KBM-7 (cell line): ENCODE results near the gene OSBPL7.
A peak's percentile ranks its signal among the peaks of the same experiment; 100 is the strongest.

Source experiments
- DNase-seq: peaks from one replicate; pipeline ENCODE4 v3.0.0-alpha.2; 2015
- in situ Hi-C: fragments of 300-500 bp; cut with MboI; formaldehyde crosslinking; loops from 2 replicates; pipeline ENCODE4 v1.14.3; 2020; ENCODE audit warnings: low sequenced_read_pairs, low pct_unique_long_range_greater_than_20kb, mixed read lengths

The OSBPL7 gene

DNA sequence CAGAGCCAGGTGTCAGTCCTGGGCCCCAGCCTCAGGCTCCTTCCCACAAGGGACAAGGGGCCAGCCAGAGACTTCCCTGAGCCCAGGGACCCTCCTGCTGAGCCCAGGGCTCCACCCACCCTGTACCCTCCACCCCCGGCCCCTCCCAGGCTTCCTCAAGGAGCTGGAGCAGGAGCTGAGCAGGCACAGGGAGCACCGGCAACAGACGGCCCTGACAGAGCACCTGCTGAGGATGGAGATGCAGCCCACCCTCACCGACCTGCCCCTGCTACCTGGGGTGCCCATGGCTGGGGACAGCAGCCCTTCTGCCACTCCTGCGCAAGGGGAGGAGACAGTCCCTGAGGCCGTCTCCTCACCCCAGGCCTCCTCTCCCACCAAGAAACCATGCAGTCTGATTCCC is 15.0 kb upstream of the OSBPL7 start:
- DNase-seq = no peak
- in situ Hi-C loops = loop anchor here (25.0 kb wide), 1 partner anchor 126 kb away; the partner anchor contains the start of genes CDK5RAP3 and PRR15L

DNA sequence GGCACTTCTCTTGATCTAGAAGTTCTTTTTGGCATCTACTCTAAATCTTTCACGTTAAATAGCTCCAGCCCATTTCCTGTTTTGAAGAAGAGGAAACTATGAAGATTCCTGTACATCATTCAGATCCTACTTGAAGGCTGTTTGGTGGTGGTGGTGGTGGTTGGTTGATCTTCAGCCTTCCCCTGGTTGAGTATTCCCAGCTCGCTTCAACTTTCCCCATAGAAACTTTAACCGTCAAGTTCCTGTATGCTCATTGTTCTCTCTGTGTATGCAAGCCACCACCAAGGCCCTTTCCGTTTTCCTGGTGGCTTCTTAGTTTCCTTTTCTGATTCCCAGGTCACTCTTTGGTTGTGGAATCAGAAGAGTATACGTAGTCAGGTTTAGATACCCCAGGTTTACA is 13.2 kb upstream of the OSBPL7 start:
- in situ Hi-C loops = loop anchor here (25.0 kb wide), 1 partner anchor 128 kb away; the partner anchor contains the start of genes CDK5RAP3 and PRR15L
- DNase-seq = no peak

DNA sequence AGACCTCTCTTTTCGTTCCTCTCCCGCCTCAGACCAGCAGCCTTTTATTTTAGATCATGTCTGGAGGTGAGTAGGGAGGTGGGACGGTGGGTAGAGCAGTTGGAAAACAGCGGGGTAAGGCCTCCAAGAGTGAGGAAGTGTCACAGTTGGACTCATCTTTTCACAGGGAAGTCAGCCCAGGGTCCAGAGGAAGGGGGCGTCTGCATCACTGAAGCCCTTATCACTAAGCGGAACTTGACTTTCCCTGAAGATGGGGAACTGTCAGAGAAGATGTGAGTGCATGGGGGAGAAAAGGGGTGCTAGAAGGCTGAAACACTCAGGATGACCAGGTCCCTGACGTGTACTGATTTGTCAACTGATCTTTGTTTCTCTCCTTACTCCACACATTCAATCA is 10.3 kb upstream of the OSBPL7 start:
- in situ Hi-C loops = loop anchor here (25.0 kb wide), 1 partner anchor 130 kb away; the partner anchor contains the start of genes CDK5RAP3 and PRR15L
- DNase-seq = peak; percentile 58

DNA sequence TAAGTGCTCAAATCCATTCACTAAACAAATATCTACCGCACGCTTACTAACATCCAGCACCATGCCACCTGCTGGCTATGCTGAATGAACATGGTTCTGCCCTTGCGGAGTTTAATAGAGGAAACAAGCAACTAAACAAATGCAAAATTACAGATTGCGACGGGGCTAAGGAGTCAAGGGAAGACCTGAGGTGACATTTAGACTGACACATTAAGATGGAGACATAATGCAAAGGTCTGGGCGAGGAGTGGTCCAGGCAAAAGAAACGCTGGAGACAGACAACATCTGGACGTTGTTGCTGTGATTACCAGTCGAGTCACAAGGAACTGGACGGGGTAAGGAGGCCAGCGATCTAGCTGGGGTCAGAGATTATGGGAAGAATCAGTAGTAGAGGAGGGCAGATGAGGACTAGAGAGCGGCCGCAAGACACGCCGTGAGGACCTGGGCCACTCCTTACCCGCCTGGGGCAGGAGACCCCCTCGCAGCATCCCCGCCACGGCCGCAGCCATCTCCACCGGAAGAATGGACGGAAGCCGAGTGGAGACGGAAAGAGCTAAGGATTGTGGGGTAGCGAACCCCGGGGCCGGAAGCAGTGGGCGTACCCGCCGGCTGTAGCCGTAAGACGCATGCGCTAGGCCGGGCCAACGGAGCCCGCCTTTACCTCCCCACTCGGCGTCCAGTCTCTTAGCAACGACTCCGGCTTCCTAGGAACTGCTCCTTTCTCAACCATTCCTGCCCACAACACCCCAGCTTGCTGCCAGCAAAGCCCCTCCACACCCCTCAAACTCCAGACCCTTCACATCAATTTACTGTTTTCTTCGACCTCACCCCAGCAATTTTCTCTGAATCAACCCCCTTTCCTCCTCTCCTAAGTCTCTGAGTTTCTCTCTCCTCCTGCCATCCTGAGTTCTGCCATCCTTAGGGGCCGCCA is 9.7 kb upstream of the OSBPL7 start, which contains the start of the genes LRRC46 and MRPL10:
TSS of gene LRRC46 (plus strand) at position 668 of the 931 bp plus-strand sequence. CDS start 320 bp downstream, outside the sequence.
TSS of gene MRPL10 (minus strand) at position 539 of the 931 bp plus-strand sequence. CDS start at position 509, 30 bp downstream.
- DNase-seq = peak; percentile 97
- in situ Hi-C loops = loop anchor here (25.0 kb wide), 1 partner anchor 131 kb away; the partner anchor contains the start of genes CDK5RAP3 and PRR15L

DNA sequence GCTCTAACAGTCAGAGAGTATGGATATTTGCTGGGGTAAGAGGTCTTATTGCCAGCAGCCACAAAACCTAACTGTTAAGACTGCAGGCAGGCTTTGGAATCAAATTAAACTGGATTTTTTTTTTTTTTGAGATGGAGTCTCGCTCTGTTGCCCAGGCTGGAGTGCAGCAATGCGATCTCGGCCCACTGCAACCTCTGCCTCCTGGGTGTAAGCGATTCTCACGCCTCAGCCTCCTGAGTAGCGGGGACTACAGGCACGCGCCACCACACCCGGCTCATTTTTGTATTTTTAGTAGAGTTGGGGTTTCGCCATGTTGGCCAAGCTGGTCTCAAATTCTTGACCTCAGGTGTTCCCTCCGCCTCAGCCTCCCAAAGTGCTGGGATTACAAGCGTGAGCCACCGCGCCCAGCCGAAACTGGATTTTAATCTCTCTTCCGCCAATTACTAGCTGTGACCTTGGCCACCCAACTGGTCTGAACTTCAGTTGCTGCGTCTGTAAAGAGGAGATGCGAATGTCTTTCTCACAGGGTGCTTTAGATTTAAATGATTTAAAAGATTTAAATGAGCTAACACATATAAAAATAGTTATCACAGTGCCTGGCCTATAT is 8.9 kb upstream of the OSBPL7 start:
- in situ Hi-C loops = loop anchor here (25.0 kb wide), 1 partner anchor 132 kb away; the partner anchor contains the start of genes CDK5RAP3 and PRR15L
- no peak for DNase-seq

DNA sequence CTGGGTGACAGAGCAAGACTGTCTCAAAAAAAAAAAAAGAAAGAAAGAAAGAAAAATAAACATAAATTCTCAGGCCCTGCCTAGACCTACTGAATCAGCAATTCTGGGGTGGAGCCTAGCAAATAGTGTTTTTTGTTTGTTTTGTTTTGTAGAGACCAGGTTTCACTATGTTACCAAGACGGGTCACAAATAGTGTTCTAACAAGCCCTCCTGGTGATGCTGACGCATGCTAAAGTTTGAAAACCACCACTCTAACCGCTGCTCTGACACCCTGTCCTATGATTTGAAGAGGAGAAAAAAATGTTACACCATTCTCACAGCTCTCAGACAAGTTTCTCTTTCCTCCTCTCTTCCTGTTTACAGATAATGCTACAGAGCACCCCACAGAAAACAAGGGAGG is 8.3 kb upstream of the OSBPL7 start:
- in situ Hi-C loops = loop anchor here (25.0 kb wide), 1 partner anchor 132 kb away; the partner anchor contains the start of genes CDK5RAP3 and PRR15L
- no peak for DNase-seq

DNA sequence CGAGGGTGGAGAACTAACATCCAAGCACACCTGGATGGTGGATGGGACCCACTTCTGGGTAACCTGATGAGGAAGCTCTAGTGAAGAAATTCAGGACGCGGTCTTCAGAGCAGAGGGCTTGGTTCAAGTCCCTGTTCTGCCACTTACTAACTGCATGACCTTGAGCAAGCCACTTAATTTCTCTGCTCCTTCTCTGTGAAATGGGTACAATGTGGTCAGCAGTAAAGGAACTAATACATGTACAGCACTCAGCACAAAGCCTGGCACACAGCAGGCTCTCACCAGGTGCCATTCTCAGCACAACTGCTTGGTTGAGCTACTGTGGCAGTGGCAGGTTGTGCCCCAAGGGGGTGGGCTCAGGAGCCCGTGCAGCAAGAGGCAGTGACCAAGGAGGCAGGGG is 1.9 kb upstream of the OSBPL7 start:
- no peak for DNase-seq
- in situ Hi-C loops = no loop called here

DNA sequence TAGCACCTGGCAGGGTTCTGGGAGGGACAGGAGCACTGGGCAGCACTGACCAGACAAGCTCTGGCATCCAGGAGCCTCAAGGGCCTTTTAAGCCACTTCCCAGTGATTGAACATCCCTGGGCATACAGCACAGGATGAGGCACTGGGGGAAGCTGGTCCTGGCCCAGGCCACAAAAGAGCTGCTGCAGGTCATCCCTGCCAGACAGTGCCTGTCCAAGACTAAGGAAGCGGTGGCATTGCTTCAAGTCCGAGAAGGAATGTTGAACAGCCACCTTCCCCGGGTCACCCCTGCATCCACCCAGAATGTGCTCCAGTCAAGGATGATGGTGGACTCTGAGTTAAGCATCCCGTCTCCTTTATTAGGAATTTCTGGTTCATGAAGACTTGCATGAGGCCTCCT is 1.2 kb upstream of the OSBPL7 start:
- in situ Hi-C loops = no loop called here
- no peak for DNase-seq

DNA sequence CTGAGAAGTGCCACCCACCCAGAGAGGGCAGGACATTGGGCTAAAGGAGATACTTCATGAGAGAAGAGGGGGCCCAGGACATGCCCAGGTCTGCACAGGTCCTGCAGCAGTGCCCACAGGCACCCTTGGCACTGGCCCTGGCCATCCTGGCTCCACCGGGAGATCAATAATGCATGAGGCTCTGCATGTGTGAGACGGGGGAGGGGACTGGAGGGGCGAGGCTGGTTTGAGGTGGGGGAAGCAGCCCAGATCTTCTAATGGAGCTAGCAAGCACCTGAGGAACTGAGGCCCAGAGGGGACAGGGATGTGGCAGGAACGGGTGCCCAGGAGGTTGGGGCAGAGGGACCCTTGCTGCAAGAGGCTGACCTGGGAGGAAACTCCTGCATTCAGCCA is 567 bp downstream of the OSBPL7 start:
- DNase-seq = no peak
- in situ Hi-C loops = no loop called here

DNA sequence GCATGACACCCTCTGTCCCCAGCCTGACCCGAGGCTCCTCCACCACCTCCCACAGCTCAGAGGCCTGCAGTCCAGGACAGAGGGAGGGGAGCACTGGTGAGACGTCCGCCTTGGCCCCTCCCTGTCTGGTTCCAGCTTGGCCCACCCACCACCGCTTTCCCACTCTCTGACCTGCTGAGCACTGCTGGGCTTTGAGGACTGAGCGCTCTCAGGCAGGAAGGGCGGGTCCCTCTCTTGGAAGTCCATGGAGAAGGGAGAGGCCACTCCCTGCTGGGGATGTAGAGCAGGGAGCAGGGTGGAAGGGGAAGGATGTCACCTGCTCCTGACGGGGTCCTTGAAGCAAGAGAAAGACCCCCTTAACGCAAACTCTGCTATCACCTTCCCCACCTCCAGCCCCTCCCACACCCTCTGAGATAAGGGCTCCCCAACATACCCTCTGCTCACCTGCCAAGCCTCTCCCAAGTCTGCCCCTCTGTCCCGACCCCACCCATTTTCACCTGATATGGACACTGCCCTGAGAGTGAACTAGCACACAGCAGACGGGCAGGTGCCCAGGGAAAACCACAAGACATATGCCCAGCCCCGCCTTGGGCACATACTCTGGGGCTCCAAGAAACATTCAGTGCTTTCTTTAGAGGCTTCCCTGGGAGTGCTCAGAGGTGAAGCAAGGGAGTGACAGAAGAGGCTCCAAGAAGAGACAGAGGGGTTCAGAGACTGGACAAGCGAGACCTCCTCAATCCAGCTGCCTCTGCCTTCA is 1.4 kb downstream of the OSBPL7 start:
- DNase-seq = no peak
- in situ Hi-C loops = no loop called here

DNA sequence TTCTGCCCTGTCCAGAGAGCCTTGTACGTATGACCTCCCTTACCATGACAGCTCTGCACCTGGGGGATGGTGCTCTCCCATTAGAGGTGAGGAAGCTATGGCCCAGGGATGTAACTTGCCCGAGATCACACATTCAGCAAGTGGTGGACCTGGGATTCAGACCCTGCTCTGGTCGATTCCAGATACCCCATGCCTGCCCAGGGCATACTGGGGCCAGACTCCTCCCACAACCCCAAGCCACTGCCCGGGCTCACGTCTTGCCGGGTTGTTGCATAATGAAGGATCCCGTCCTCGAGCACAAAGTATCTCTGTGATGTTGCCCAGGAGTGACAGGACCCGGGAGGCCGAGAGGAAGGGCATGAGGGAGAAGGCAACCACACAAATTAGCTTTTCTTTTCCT is 2.1 kb downstream of the OSBPL7 start:
- no peak for DNase-seq
- in situ Hi-C loops = no loop called here

DNA sequence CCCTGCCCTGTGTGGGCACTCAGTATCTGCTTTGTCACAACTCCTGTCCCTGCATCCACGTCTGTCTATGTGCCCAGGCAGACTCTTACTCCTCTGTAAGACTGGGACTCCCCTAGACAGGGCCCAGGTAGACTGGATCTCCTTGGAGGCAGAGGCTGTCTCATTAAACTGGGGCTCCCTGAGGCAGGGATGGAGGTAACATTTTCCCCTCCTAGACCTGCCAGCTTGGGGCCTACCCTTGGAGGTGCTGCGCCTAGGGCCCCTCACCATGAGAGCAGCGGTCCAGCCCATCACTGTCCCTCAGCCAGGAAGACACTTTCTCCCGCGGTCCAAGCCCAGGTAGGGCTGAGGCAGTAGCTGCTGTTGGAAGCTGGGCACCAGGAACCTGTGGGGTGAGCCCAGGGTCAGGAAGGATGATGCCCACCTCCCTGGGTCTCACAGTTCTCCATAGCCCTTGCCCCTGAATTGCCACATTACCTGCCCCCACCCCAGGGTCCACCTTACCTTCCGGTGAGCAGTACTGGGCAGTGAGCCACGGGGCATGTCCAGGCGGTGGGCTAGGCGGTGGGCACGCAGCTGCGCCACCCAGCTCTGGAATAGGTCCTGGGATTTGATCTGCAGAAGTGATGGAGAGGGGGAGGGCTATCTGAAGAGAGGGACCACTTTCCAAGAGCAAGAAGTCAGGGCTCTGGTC is 3.4 kb downstream of the OSBPL7 start:
- no peak for DNase-seq
- in situ Hi-C loops = no loop called here

DNA sequence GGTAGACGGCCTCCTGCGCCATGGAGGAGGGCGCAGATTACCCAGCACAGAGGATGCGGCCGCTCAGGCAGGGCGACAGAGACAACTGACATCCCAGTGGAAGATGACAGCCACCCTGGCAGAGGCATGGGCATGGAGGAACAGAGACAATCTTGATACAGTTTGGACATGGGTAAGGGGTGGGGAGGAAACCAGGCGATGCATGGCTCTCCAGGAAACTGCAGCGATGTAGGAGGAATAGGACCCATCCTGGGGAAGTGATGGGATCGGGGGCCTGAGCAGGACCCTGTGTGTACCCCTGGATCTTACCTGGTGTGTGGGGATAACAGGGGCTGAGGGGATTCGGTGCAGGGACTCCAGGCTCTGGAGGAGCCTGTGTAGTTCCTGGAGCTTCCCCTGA is 4.6 kb downstream of the OSBPL7 start:
- DNase-seq = no peak
- in situ Hi-C loops = no loop called here

DNA sequence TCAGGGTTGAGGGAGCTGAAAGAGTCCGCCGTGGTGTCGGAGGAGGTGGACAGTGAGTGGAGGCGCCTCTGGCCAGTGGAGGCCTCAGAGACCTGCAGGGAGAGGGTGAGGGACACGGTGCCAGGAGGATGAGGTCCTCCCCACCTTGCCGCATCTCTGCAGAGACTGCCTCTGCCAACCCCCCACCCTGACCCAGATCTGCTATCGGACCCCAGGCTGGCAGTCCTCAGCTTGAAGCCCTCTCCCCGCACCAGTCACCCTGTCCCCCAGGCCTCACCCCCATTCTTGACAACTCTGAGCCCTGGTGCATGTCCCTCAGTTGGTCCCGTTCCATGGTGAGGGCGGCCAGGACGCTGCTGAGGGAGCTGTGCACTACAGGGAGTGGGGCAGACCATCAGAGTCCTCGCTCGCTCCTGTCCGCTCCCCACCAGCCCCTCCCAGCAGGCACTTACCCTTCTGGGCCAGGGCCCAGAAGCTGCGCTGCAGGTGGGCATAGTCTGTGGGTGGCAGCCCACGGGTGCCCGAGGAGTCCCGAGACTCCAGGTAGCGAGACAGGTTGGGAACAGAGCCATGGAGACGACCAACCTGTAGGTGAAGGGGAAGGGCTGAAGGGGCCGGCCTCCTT is 5.4 kb downstream of the OSBPL7 start:
- in situ Hi-C loops = no loop called here
- no peak for DNase-seq

DNA sequence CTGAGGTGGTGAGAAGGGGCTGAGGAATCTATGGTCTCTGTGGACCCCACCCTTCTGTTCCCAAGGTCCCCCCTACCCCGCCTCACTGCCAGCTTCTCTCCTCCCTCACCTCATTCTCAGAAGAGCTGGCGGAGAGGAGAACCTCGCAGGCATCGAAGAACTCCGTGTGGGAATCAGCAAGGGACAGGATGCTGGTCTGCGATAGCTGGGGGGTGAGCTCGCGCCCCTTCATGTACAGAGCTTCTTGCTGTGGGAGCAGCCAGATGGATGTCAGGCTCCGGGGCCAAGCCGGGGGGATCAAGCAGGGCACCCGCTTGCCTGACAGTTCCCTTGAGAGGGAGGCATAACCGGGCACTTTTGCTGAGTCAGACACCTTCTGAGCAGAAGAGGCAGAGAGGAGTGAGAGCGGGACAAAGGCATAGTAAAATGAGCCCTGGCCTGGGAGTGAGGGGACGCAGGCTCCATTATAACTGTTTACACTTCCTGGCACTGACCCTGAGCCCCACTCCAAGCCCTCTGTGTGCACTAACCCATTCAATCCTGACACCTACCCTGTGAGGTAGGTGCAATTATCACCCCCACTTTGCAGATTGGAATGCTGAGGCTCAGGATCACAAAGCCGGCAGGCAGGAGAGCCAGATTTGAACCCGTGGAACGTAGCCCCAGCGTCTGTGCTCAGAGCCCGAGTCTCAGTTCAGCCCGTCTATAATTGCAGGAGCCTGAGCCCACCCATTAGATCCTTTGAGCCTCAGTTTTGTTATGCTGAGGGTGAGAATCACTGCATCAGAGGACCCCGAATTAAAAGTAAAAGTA is 6.3 kb downstream of the OSBPL7 start:
- in situ Hi-C loops = no loop called here
- DNase-seq = no peak

DNA sequence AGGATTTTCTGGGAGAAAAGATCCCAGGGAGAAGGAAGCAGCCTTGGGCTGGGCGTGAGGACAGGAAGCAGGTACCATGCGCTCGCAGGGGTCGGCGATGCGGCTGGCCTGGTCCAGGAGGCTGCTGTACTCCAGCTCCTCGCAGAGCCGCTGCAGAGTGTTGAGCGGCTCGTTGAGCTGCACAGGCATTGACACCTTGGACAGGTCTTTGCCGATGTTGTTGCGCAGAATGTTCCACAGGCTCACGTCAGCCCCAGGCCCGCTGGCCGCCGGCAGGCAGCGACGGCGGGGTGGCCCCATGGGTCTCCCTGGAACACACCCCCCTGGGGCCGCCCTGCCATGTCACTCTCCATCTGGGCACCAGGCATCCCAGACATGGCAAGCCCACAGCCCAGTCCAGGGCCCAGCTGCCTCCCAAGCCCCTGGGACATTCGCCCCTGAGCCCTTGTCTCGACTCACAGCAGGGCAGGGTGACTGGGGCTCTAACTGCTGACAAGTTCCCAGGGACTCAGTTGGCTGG is 8.0 kb downstream of the OSBPL7 start:
- in situ Hi-C loops = no loop called here
- no peak for DNase-seq

DNA sequence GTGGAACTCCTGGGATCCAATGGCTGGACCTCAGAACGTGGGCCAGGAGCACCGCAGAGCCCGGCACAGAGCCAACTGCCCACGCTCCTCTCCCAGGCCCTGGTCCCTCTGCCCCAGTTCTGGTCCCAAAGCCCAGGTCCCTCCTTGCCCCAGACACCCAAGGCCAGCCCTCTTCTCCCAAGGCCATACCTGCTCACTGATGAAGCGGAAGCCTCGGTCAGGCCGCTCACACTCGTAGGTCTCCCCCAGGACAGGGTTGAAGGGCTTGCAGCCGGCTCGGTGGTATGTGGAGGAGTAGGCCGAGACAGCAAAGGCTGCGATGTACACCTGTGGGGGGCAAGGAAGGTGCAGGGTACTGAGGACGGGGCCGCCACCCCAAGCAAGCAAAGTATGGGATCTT is 8.5 kb downstream of the OSBPL7 start:
- DNase-seq = no peak
- in situ Hi-C loops = no loop called here
